Choroid plexus epithelial cell (primary cell): ENCODE data around the gene FGF1.

Experiments used
- DNase-seq: peaks from one replicate; pipeline ENCODE4 v3.0.0-alpha.2; 2010; ENCODE audit warnings: low read depth
- H3K4me3 ChIP-seq: 2 replicates; pipeline ENCODE4 v1.5.1; 2011; ENCODE audit warnings: low read depth, mild to moderate bottlenecking, control low read depth, low read length, moderate library complexity
- TF ChIP-seq, protein P1 (sequence below): conservative IDR thresholded peaks from 2 replicates; pipeline ENCODE4 v1.5.1; 2011; ENCODE audit warnings: low read depth, mild to moderate bottlenecking, control low read depth, inconsistent platforms, low read length, moderate library complexity

The FGF1 gene

DNA sequence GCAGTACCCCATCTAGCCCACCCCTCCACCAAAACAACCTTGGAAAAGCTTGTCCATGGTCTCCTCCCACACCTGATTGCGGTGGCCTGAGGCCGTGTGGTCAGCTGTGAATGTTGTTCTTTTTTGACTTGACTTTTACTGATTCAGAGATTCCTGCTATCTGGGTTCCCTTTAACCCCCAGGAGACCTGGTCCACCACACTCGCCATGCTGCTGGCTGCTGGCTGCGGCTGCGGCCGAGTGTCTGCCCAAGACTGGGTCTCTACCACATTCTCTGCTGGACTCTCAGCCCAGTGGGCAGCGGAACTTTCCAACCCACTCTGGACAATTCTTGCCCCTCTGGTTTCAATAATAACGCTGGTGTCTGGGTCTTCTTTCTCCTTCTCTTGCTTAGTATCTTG is 28.4 kb downstream of the FGF1 start:
- DNase-seq = no peak
- TF ChIP-seq, protein P1, sequence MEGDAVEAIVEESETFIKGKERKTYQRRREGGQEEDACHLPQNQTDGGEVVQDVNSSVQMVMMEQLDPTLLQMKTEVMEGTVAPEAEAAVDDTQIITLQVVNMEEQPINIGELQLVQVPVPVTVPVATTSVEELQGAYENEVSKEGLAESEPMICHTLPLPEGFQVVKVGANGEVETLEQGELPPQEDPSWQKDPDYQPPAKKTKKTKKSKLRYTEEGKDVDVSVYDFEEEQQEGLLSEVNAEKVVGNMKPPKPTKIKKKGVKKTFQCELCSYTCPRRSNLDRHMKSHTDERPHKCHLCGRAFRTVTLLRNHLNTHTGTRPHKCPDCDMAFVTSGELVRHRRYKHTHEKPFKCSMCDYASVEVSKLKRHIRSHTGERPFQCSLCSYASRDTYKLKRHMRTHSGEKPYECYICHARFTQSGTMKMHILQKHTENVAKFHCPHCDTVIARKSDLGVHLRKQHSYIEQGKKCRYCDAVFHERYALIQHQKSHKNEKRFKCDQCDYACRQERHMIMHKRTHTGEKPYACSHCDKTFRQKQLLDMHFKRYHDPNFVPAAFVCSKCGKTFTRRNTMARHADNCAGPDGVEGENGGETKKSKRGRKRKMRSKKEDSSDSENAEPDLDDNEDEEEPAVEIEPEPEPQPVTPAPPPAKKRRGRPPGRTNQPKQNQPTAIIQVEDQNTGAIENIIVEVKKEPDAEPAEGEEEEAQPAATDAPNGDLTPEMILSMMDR = no peak
- no peak overlapping the region for H3K4me3 ChIP-seq

GRCh38 chr5:142655339-142656267 is 30.3 kb downstream of the FGF1 start:
- peak; percentile 87 for DNase-seq
- H3K4me3 ChIP-seq = no peak overlapping the region
- TF ChIP-seq, protein P1 = peak; percentile 99

DNA sequence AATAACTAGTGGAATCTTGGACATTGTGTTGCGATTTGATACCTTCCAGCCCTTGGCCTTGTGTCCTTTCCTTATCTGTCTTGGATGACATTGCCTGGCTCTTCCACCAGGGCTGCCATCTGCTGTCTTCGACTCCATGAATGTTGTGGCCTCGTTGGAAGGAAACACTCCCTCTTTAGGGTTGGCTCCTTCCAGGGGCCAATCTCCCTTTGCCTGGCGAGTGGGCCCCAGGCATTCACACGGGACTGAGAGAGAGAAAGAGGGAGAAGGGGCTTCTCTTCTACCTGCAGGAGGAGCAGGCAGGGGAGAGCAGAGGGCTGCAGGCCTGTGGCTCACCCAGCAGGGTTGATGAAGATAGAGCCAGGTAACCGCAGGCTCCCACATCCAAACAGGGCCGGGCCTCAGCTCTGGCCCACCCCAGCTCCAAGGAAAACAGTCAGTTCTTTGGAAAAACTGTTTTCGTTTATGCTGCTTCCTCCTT is 31.3 kb downstream of the FGF1 start:
- TF ChIP-seq, protein P1 = peak; percentile 22
- no peak for DNase-seq
- H3K4me3 ChIP-seq = no peak overlapping the region

- no peak overlapping the region for H3K4me3 ChIP-seq
- TF ChIP-seq, protein P1 = no peak
- no peak for DNase-seq
Measured at GRCh38 chr5:142653321-142653720, 32.6 kb downstream of the FGF1 start.

GRCh38 chr5:142652563-142652962 is 33.3 kb downstream of the FGF1 start:
- H3K4me3 ChIP-seq = no peak overlapping the region
- DNase-seq = no peak
- TF ChIP-seq, protein P1 = no peak

- no peak for DNase-seq
- H3K4me3 ChIP-seq = no peak overlapping the region
- TF ChIP-seq, protein P1 = no peak
Measured at GRCh38 chr5:142650881-142651280, 35.0 kb downstream of the FGF1 start.
